ENCODE data around the gene LOXHD1.

LOXHD1 gene

GRCh38 chr18:46574000-46574742 lies 82.8 kb downstream of the LOXHD1 start:
- FAIRE-seq = no peak

GRCh38 chr18:46573156-46573555 lies 83.9 kb downstream of the LOXHD1 start:
- FAIRE-seq = no peak

GRCh38 chr18:46571756-46572155 lies 85.3 kb downstream of the LOXHD1 start:
- FAIRE-seq = no peak

GRCh38 chr18:46570666-46571065 lies 86.4 kb downstream of the LOXHD1 start:
- FAIRE-seq = no peak

GRCh38 chr18:46570134-46570533 lies 86.9 kb downstream of the LOXHD1 start:
- FAIRE-seq = no peak

- FAIRE-seq = no peak
Observed at GRCh38 chr18:46569211-46569610, 87.8 kb downstream of the LOXHD1 start.

GRCh38 chr18:46567196-46567595 lies 89.8 kb downstream of the LOXHD1 start:
- no peak for FAIRE-seq

- FAIRE-seq = no peak
Observed at GRCh38 chr18:46566111-46566510, 90.9 kb downstream of the LOXHD1 start.

GRCh38 chr18:46565256-46565655 lies 91.8 kb downstream of the LOXHD1 start:
- FAIRE-seq = no peak

GRCh38 chr18:46563317-46563716 lies 93.7 kb downstream of the LOXHD1 start:
- no peak for FAIRE-seq

- FAIRE-seq = no peak
Observed at GRCh38 chr18:46562674-46563192, 94.3 kb downstream of the LOXHD1 start.

GRCh38 chr18:46560671-46561045 lies 96.4 kb downstream of the LOXHD1 start:
- no peak for FAIRE-seq

GRCh38 chr18:46559946-46560670 lies 96.9 kb downstream of the LOXHD1 start:
- FAIRE-seq = no peak

- FAIRE-seq = no peak
Observed at GRCh38 chr18:46559296-46559695, 97.7 kb downstream of the LOXHD1 start.

- FAIRE-seq = no peak
Observed at GRCh38 chr18:46556590-46557206, 100.3 kb downstream of the LOXHD1 start.

- FAIRE-seq = no peak
Observed at GRCh38 chr18:46555724-46556123, 101.3 kb downstream of the LOXHD1 start.

GRCh38 chr18:46555213-46555612 lies 101.8 kb downstream of the LOXHD1 start:
- no peak for FAIRE-seq

GRCh38 chr18:46554406-46555080 lies 102.5 kb downstream of the LOXHD1 start:
- FAIRE-seq = no peak

GRCh38 chr18:46550609-46551008 lies 106.4 kb downstream of the LOXHD1 start:
- no peak for FAIRE-seq

GRCh38 chr18:46547520-46547919 lies 109.5 kb downstream of the LOXHD1 start:
- no peak for FAIRE-seq

- no peak for FAIRE-seq
Observed at GRCh38 chr18:46546111-46546640, 110.8 kb downstream of the LOXHD1 start.

GRCh38 chr18:46542545-46542944 lies 114.5 kb downstream of the LOXHD1 start:
- no peak for FAIRE-seq

Data from endometrium (tissue), 2 donors.